ENCODE results near the gene NCBP1. TPM values are rescaled to one million over a fixed set of nuclear protein-coding genes. Genes with fewer than 3 reads are reported as not detected.
A peak's percentile ranks its signal among the peaks of the same experiment; 100 is the strongest.

Gene NCBP1
- total RNA-seq, 2 experiments from 2014 or later: 37.6 to 41.7 TPM

- intact Hi-C loops (cut with micrococcal nuclease): no loop called here
- Mint-ChIP-seq H3K27me3 (no peaks in the 10 kb centered on the region), H3K27ac (peak overlapping the region; percentile 73), H3K4me3 (no peak overlapping the region), H3K9me3 (no peaks in the 10 kb centered on the region), H3K36me3 (ENCODE audit: low read depth) (peaks cover 63% of the 10 kb centered on the region), H3K4me1 (ENCODE audit: low read depth) (peaks cover 44% of the 10 kb centered on the region)
- ATAC-seq (peak; percentile 73), DNase-seq (no peak)
- ChIA-PET POLR2A (interaction anchor here (1.3 kb wide), 1 partner anchor 19 kb away, joined by 3 read pairs; no protein-coding TSS in a partner anchor), CTCF (interaction anchor here (1.0 to 1.9 kb wide), 2 partner anchors 20 to 27 kb away, joined by 3 to 5 read pairs; no protein-coding TSS in a partner anchor)
- TF ChIP-seq CTCF (IDR thresholded peaks at IDR 0.05): no peak
These were observed 32.1 kb downstream of the NCBP1 start for GRCh38 chr9:97665742-97666141.

GRCh38 chr9:97666907-97667686, 33.5 kb downstream of the NCBP1 start:
- Mint-ChIP-seq H3K27me3 (no peaks in the 10 kb centered on the region), H3K36me3 (ENCODE audit: low read depth) (peaks cover 70% of the 10 kb centered on the region), H3K27ac (peak overlapping the region; percentile 73), H3K9me3 (no peaks in the 10 kb centered on the region), H3K4me1 (ENCODE audit: low read depth) (peaks cover 44% of the 10 kb centered on the region), H3K4me3 (no peak overlapping the region)
- ChIA-PET CTCF (interaction anchor here (0.8 to 1.9 kb wide), 3 partner anchors 28 to 51 kb away, joined by 3 to 5 read pairs (median 3); no protein-coding TSS in a partner anchor), POLR2A (interaction anchor here (1.2 kb wide), 1 partner anchor 9 kb away, joined by 3 read pairs; no protein-coding TSS in a partner anchor)
- no peak for ATAC-seq
- intact Hi-C loops (cut with micrococcal nuclease): no loop called here
- no peak for DNase-seq
- TF ChIP-seq CTCF (IDR thresholded peaks at IDR 0.05): no peak

- H3K36me3 Mint-ChIP-seq (ENCODE audit: low read depth): peaks cover 65% of the 10 kb centered on the region
- TF ChIP-seq CTCF (IDR thresholded peaks at IDR 0.05): no peak
These were observed 34.9 kb downstream of the NCBP1 start for GRCh38 chr9:97668485-97668884.

GRCh38 chr9:97670586-97670985, 37.0 kb downstream of the NCBP1 start:
- H3K36me3 Mint-ChIP-seq (ENCODE audit: low read depth): peaks cover 63% of the 10 kb centered on the region
- no peak for DNase-seq
- CTCF ChIA-PET: no interaction called here

More at GRCh38 chr9:97668485-97668884, 34.9 kb downstream of the NCBP1 start:
- peak; percentile 31 for ATAC-seq
- ChIA-PET CTCF (no interaction called here), POLR2A (interaction anchor here (1.2 kb wide), 1 partner anchor 8 kb away, joined by 3 read pairs; no protein-coding TSS in a partner anchor)
- H3K9me3 Mint-ChIP-seq: no peaks in the 10 kb centered on the region
- peaks cover 44% of the 10 kb centered on the region for H3K4me1 Mint-ChIP-seq (ENCODE audit: low read depth)
- DNase-seq: peak; percentile 74
- H3K27ac Mint-ChIP-seq: peak overlapping the region; percentile 82
- no peaks in the 10 kb centered on the region for H3K27me3 Mint-ChIP-seq
- intact Hi-C loops (cut with micrococcal nuclease): no loop called here
- no peak overlapping the region for H3K4me3 Mint-ChIP-seq

More at GRCh38 chr9:97670586-97670985, 37.0 kb downstream of the NCBP1 start:
- no peaks in the 10 kb centered on the region for H3K9me3 Mint-ChIP-seq
- H3K27me3 Mint-ChIP-seq: no peaks in the 10 kb centered on the region
- H3K4me3 Mint-ChIP-seq: no peak overlapping the region
- TF ChIP-seq CTCF (IDR thresholded peaks at IDR 0.05): no peak
- POLR2A ChIA-PET: interaction anchor here (0.9 kb wide), 1 partner anchor 37 kb away, joined by 3 read pairs; the partner anchor contains the start of genes NCBP1 and TSTD2
- H3K27ac Mint-ChIP-seq: peak overlapping the region; percentile 56
- peaks cover 36% of the 10 kb centered on the region for H3K4me1 Mint-ChIP-seq (ENCODE audit: low read depth)
- intact Hi-C loops (cut with micrococcal nuclease): no loop called here
- no peak for ATAC-seq
